ENCODE data around the gene ALOX5. TPM values are rescaled to one million over a fixed set of nuclear protein-coding genes. Genes with fewer than 3 reads are reported as not detected.
A peak's percentile ranks its signal among the peaks of the same experiment; 100 is the strongest.

Gene ALOX5
- total RNA-seq, 1 donor from 2014 or later: 1.6 TPM

DNA sequence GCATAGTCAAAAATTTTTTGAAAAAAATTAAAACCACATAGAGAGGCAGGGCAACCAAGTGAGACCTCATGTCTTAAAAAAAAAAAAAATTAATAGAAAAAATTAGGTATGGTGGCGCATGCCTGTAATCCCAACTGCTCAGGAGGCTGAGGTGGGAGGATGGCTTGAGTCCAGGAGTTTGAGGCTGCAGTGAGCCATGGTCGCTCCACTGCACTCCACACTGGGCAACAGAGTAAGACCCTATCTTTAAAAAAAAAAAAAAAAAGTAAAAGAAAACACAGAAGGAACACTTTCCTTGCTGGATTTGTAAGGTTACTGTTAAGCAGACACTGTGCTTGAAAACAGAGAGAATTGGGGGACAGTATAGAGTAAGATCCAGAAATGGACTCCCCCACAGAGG, 58.1 kb downstream of the ALOX5 start:
- H3K27me3 Mint-ChIP-seq (ENCODE audit: insufficient read depth, low read depth): peaks cover 4% of the 10 kb centered on the region
- no peaks in the 10 kb centered on the region for H3K36me3 Mint-ChIP-seq
- no peak overlapping the region for H3K4me3 ChIP-seq
- no peak overlapping the region for H2AFZ ChIP-seq (replicated peaks)
- H3K4me3 Mint-ChIP-seq: no peak overlapping the region
- no peaks in the 10 kb centered on the region for H4K20me1 ChIP-seq (ENCODE audit: low read depth)
- H3K27ac Mint-ChIP-seq: no peak overlapping the region
- H3K27ac ChIP-seq: no peak overlapping the region
- H3K4me2 ChIP-seq: no peak overlapping the region
- no peak overlapping the region for H3K9ac ChIP-seq
- no peak for TF ChIP-seq EZH2 (IDR thresholded peaks at IDR 0.05)
- TF ChIP-seq, protein P1, sequence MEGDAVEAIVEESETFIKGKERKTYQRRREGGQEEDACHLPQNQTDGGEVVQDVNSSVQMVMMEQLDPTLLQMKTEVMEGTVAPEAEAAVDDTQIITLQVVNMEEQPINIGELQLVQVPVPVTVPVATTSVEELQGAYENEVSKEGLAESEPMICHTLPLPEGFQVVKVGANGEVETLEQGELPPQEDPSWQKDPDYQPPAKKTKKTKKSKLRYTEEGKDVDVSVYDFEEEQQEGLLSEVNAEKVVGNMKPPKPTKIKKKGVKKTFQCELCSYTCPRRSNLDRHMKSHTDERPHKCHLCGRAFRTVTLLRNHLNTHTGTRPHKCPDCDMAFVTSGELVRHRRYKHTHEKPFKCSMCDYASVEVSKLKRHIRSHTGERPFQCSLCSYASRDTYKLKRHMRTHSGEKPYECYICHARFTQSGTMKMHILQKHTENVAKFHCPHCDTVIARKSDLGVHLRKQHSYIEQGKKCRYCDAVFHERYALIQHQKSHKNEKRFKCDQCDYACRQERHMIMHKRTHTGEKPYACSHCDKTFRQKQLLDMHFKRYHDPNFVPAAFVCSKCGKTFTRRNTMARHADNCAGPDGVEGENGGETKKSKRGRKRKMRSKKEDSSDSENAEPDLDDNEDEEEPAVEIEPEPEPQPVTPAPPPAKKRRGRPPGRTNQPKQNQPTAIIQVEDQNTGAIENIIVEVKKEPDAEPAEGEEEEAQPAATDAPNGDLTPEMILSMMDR (IDR thresholded peaks at IDR 0.05): no peak
- H3K9me3 Mint-ChIP-seq: peaks cover 5% of the 10 kb centered on the region
- H3K9me3 ChIP-seq (ENCODE audit: low read depth): no peaks in the 10 kb centered on the region
- no peaks in the 10 kb centered on the region for H3K27me3 ChIP-seq
- no peaks in the 10 kb centered on the region for H3K79me2 ChIP-seq (ENCODE audit: low read depth)
- peaks cover 3% of the 10 kb centered on the region for H3K4me1 Mint-ChIP-seq
- H3K4me1 ChIP-seq: no peaks in the 10 kb centered on the region
- DNase-seq (ENCODE audit: low spot score): no peak
- no peaks in the 10 kb centered on the region for H3K36me3 ChIP-seq
- H3F3A ChIP-seq (ENCODE audit: low read depth): no peaks in the 10 kb centered on the region

DNA sequence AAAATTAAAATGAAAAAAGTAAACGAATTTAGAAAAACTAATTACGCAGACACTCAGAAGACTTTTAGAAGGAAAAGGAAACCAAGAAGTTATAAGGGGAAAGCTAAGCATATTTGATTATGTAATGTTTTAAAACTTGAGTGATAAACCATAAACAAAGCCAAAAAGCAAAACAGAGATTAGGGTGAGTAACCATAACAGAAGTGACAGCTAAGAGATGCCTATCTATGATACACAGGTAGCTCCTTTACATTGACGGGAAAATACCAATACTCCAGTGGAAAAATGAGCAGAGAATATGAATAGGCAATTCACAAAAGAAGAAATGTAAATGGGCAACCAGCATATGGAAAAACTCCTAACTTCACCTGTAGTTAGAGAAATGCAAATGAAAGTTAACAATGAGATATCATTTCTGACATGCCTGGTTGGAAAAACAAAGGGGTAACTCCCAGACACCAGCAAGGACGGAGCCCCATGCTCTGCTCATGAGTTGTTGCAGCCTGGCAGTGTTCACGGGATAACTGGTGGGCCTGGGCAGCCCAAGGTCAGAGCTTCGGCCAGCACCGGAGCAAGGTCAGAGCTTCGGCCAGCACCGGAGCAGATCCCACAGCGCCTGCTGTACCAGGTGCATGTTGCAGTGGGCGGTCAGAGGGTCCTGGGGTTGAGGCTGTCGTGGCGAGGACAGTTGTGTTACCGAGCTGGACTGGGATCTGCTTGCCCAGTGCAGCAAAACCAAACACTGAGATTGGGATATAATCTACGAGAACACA, 58.9 kb downstream of the ALOX5 start:
- Mint-ChIP-seq H3K27me3 (ENCODE audit: insufficient read depth, low read depth) (peaks cover 4% of the 10 kb centered on the region), H3K9me3 (peaks cover 5% of the 10 kb centered on the region), H3K27ac (no peak overlapping the region), H3K4me1 (peaks cover 3% of the 10 kb centered on the region), H3K4me3 (no peak overlapping the region), H3K36me3 (no peaks in the 10 kb centered on the region)
- Histone ChIP-seq H3K36me3 (no peaks in the 10 kb centered on the region), H3K9ac (no peak overlapping the region), H3K4me1 (no peaks in the 10 kb centered on the region), H2AFZ (replicated peaks) (no peak overlapping the region), H3K9me3 (ENCODE audit: low read depth) (no peaks in the 10 kb centered on the region), H3K79me2 (ENCODE audit: low read depth) (no peaks in the 10 kb centered on the region), H3K4me3 (no peak overlapping the region), H4K20me1 (ENCODE audit: low read depth) (no peaks in the 10 kb centered on the region), H3K27me3 (no peaks in the 10 kb centered on the region), H3K27ac (no peak overlapping the region), H3F3A (ENCODE audit: low read depth) (no peaks in the 10 kb centered on the region), H3K4me2 (no peak overlapping the region)
- TF ChIP-seq EZH2 (IDR thresholded peaks at IDR 0.05): no peak
- TF ChIP-seq, protein P1 (IDR thresholded peaks at IDR 0.05): no peak
- TF ChIP-seq EZH2phosphoT487 (IDR thresholded peaks at IDR 0.05): no peak
- no peak for DNase-seq (ENCODE audit: low spot score)

- no peaks in the 10 kb centered on the region for H3K27me3 ChIP-seq
- H3K9me3 ChIP-seq (ENCODE audit: low read depth): no peaks in the 10 kb centered on the region
- H2AFZ ChIP-seq (replicated peaks): peak overlapping the region; percentile 68
- no peaks in the 10 kb centered on the region for H3K4me1 ChIP-seq
- no peaks in the 10 kb centered on the region for H3K36me3 Mint-ChIP-seq
- peaks cover 3% of the 10 kb centered on the region for H3K27me3 Mint-ChIP-seq (ENCODE audit: insufficient read depth, low read depth)
- H3K36me3 ChIP-seq: no peaks in the 10 kb centered on the region
- no peaks in the 10 kb centered on the region for H4K20me1 ChIP-seq (ENCODE audit: low read depth)
- no peaks in the 10 kb centered on the region for H3F3A ChIP-seq (ENCODE audit: low read depth)
- no peaks in the 10 kb centered on the region for H3K79me2 ChIP-seq (ENCODE audit: low read depth)
- no peak overlapping the region for H3K4me3 Mint-ChIP-seq
- peaks cover 2% of the 10 kb centered on the region for H3K9me3 Mint-ChIP-seq
- no peak overlapping the region for H3K27ac Mint-ChIP-seq
- TF ChIP-seq EZH2phosphoT487 (IDR thresholded peaks at IDR 0.05): no peak
- TF ChIP-seq, protein P1 (IDR thresholded peaks at IDR 0.05): no peak
- no peak for TF ChIP-seq EZH2 (IDR thresholded peaks at IDR 0.05)
- H3K4me1 Mint-ChIP-seq: no peaks in the 10 kb centered on the region
- H3K4me2 ChIP-seq: no peak overlapping the region
- H3K27ac ChIP-seq: no peak overlapping the region
- no peak overlapping the region for H3K9ac ChIP-seq
- H3K4me3 ChIP-seq: no peak overlapping the region
- no peak for DNase-seq (ENCODE audit: low spot score)
Observed at GRCh38 chr10:45433716-45434469, 59.9 kb downstream of the ALOX5 start.
